ENCODE results near the gene CCNB1IP1. TPM values are rescaled to one million over a fixed set of nuclear protein-coding genes. Genes with fewer than 3 reads are reported as not detected.
"Not testable (repeated sequence)": the region's sequence is repeated elsewhere in the genome, so short reads cannot be mapped to it uniquely, and the experiment has no call there.

The CCNB1IP1 gene
- total RNA-seq, 1 donor from 2014 or later, result 91.1 TPM

GRCh38 chr14:20345366-20345765 lies 12.3 kb upstream of the CCNB1IP1 start:
- Mint-ChIP-seq H3K9me3 (ENCODE audit: unreplicated experiment) (no peaks in the 10 kb centered on the region), H3K27me3 (ENCODE audit: unreplicated experiment) (peaks cover 9% of the 10 kb centered on the region), H3K4me1 (ENCODE audit: unreplicated experiment) (no peaks in the 10 kb centered on the region), H3K4me3 (ENCODE audit: unreplicated experiment) (peak overlapping the region; percentile 48), H3K36me3 (ENCODE audit: low read depth, unreplicated experiment) (peaks cover 22% of the 10 kb centered on the region), H3K27ac (ENCODE audit: unreplicated experiment) (peak overlapping the region; percentile 12)
- no peak for TF ChIP-seq CTCF (IDR thresholded peaks at IDR 0.05; ENCODE audit: unreplicated experiment)
- DNase-seq (ENCODE audit: low spot score), result no peak

- Mint-ChIP-seq H3K4me3 (ENCODE audit: unreplicated experiment) (peak overlapping the region; percentile 90), H3K4me1 (ENCODE audit: unreplicated experiment) (no peaks in the 10 kb centered on the region), H3K27me3 (ENCODE audit: unreplicated experiment) (peaks cover 10% of the 10 kb centered on the region), H3K27ac (ENCODE audit: unreplicated experiment) (peak overlapping the region; percentile 83), H3K36me3 (ENCODE audit: low read depth, unreplicated experiment) (peaks cover 20% of the 10 kb centered on the region), H3K9me3 (ENCODE audit: unreplicated experiment) (no peaks in the 10 kb centered on the region)
- DNase-seq (ENCODE audit: low spot score), result no peak
- no peak for TF ChIP-seq CTCF (IDR thresholded peaks at IDR 0.05; ENCODE audit: unreplicated experiment)
These were observed 10.8 kb upstream of the CCNB1IP1 start for GRCh38 chr14:20343862-20344220.

- no peaks in the 10 kb centered on the region for H3K9me3 Mint-ChIP-seq (ENCODE audit: unreplicated experiment)
- peaks cover 20% of the 10 kb centered on the region for H3K36me3 Mint-ChIP-seq (ENCODE audit: low read depth, unreplicated experiment)
- peaks cover 10% of the 10 kb centered on the region for H3K27me3 Mint-ChIP-seq (ENCODE audit: unreplicated experiment)
- H3K27ac Mint-ChIP-seq (ENCODE audit: unreplicated experiment), result peak within 1 kb of the TSS; percentile 89
- no peak for TF ChIP-seq CTCF (IDR thresholded peaks at IDR 0.05; ENCODE audit: unreplicated experiment)
- H3K4me1 Mint-ChIP-seq (ENCODE audit: unreplicated experiment), result no peaks in the 10 kb centered on the region
- peak within 1 kb of the TSS; percentile 90 for H3K4me3 Mint-ChIP-seq (ENCODE audit: unreplicated experiment)
- peak; percentile 99 for DNase-seq (ENCODE audit: low spot score)
These were observed 10.2 kb upstream of the CCNB1IP1 start, which contains the start of gene PARP2 for GRCh38 chr14:20343092-20343861. Gene PARP2 (plus strand): TSS chr14:20343635. CDS start chr14:20343642, 7 bp downstream.

GRCh38 chr14:20341646-20342045 lies 8.6 kb upstream of the CCNB1IP1 start:
- H3K27ac Mint-ChIP-seq (ENCODE audit: unreplicated experiment), result no peak overlapping the region
- no peaks in the 10 kb centered on the region for H3K4me1 Mint-ChIP-seq (ENCODE audit: unreplicated experiment)
- peaks cover 9% of the 10 kb centered on the region for H3K27me3 Mint-ChIP-seq (ENCODE audit: unreplicated experiment)
- no peak for TF ChIP-seq CTCF (IDR thresholded peaks at IDR 0.05; ENCODE audit: unreplicated experiment)
- DNase-seq (ENCODE audit: low spot score), result no peak
- peaks cover 19% of the 10 kb centered on the region for H3K36me3 Mint-ChIP-seq (ENCODE audit: low read depth, unreplicated experiment)
- H3K9me3 Mint-ChIP-seq (ENCODE audit: unreplicated experiment), result no peaks in the 10 kb centered on the region
- peak overlapping the region; percentile 90 for H3K4me3 Mint-ChIP-seq (ENCODE audit: unreplicated experiment)

GRCh38 chr14:20341032-20341431 lies 8.0 kb upstream of the CCNB1IP1 start:
- H3K4me1 Mint-ChIP-seq (ENCODE audit: unreplicated experiment); H3K27ac Mint-ChIP-seq (ENCODE audit: unreplicated experiment); DNase-seq (ENCODE audit: low spot score); H3K27me3 Mint-ChIP-seq (ENCODE audit: unreplicated experiment); H3K9me3 Mint-ChIP-seq (ENCODE audit: unreplicated experiment); H3K4me3 Mint-ChIP-seq (ENCODE audit: unreplicated experiment): not testable (repeated sequence)
- H3K36me3 Mint-ChIP-seq (ENCODE audit: low read depth, unreplicated experiment), result peaks cover 16% of the 10 kb centered on the region
